Naive thymus-derived CD4-positive, alpha-beta T cell (primary cell): ENCODE results near the gene SQOR. TPM values are rescaled to one million over a fixed set of nuclear protein-coding genes. Genes with fewer than 3 reads are reported as not detected.

Experiments used
- ATAC-seq: fragments of 150-1000 bp; cut with Tn5 transposase; 2 replicates; pipeline ENCODE4 v1.10.0; 2021; ENCODE audit warnings: mild to moderate bottlenecking, moderate library complexity
- CTCF ChIA-PET: fragments of 350-600 bp; sonication (Branson Sonifier 250); formaldehyde crosslinking; loops from one replicate; lab custom pipeline; 2021; ENCODE audit warnings: antibody characterized with exemption; lab: Charles Lee
- POLR2A ChIA-PET: fragments of 350-600 bp; sonication (Branson Sonifier 250); formaldehyde crosslinking; loops from one replicate; lab custom pipeline; 2021; ENCODE audit warnings: antibody characterized with exemption, inconsistent platforms; lab: Charles Lee
- DNase-seq, 9 donors: peaks; one replicate each; pipeline versions ENCODE4 v3.0.0 to v3.0.0-alpha.2; 2020 to 2022; ENCODE audit warnings: mixed read lengths in 1 of 9
- H3K27ac ChIP-seq: one replicate; pipeline ENCODE4 v1.7.0; 2013; ENCODE audit warnings: mild to moderate bottlenecking, low read depth, low read length, moderate library complexity
- H3K27me3 ChIP-seq, 2 donors: one replicate each; pipeline ENCODE4 v1.7.0; 2013; ENCODE audit warnings: low read length in 2 of 2, mild to moderate bottlenecking in 2 of 2, moderate library complexity in 2 of 2; ENCODE audit not compliant: control insufficient read depth in 2 of 2, insufficient read depth in 2 of 2
- H3K36me3 ChIP-seq, 3 experiments: 1 replicate in 2 of 3; 2 replicates in 1 of 3; pipeline ENCODE4 v1.7.0; 2013; ENCODE audit warnings: low read length in 3 of 3, mild to moderate bottlenecking in 3 of 3, moderate library complexity in 1 of 3; ENCODE audit not compliant: insufficient read depth in 3 of 3, control insufficient read depth in 2 of 3
- H3K4me1 ChIP-seq, 2 donors: one replicate each; pipeline ENCODE4 v1.7.0; 2013; ENCODE audit warnings: low read length in 2 of 2, mild to moderate bottlenecking in 2 of 2, moderate library complexity in 1 of 2; ENCODE audit not compliant: control insufficient read depth in 2 of 2, insufficient read depth in 2 of 2
- H3K4me3 ChIP-seq: 2 replicates; pipeline ENCODE4 v1.7.0; 2013; ENCODE audit warnings: mild to moderate bottlenecking, low read length
- H3K9me3 ChIP-seq, 3 experiments: 1 replicate in 2 of 3; 2 replicates in 1 of 3; pipeline ENCODE4 v1.7.0; 2013; ENCODE audit warnings: low read length in 3 of 3; ENCODE audit not compliant: control insufficient read depth in 2 of 3
- H3K27ac Mint-ChIP-seq, 9 donors: one replicate each; pipeline ENCODE4 v1.8.0; 2020 to 2022; ENCODE audit warnings: mixed read lengths in 9 of 9, mild to moderate bottlenecking in 8 of 9, moderate library complexity in 5 of 9, inconsistent platforms in 2 of 9
- H3K27me3 Mint-ChIP-seq, 5 donors: one replicate each; pipeline ENCODE4 v1.8.0; 2021 to 2022; ENCODE audit warnings: mixed read lengths in 5 of 5, mild to moderate bottlenecking in 1 of 5
- H3K36me3 Mint-ChIP-seq, 5 donors: one replicate each; pipeline ENCODE4 v1.8.0; 2020 to 2022; ENCODE audit warnings: mixed read lengths in 5 of 5, mild to moderate bottlenecking in 3 of 5, inconsistent platforms in 1 of 5
- H3K4me1 Mint-ChIP-seq, 7 donors: one replicate each; pipeline ENCODE4 v1.8.0; 2020 to 2022; ENCODE audit warnings: mixed read lengths in 7 of 7, mild to moderate bottlenecking in 3 of 7, inconsistent platforms in 1 of 7
- H3K4me3 Mint-ChIP-seq, 10 donors: one replicate each; pipeline ENCODE4 v1.8.0; 2020 to 2022; ENCODE audit warnings: mild to moderate bottlenecking in 10 of 10, mixed read lengths in 10 of 10, moderate library complexity in 6 of 10, inconsistent platforms in 2 of 10
- H3K9me3 Mint-ChIP-seq, 11 donors: one replicate each; pipeline ENCODE4 v1.8.0; 2020 to 2022; ENCODE audit warnings: mixed read lengths in 11 of 11, mild to moderate bottlenecking in 4 of 11, inconsistent platforms in 1 of 11, moderate library complexity in 1 of 11
- intact Hi-C, 2 donors: fragments of 100-400 bp; cut with micrococcal nuclease; formaldehyde crosslinking; loops; one replicate each; pipeline ENCODE4 v1.15.1; 2023
- polyA plus RNA-seq, 2 donors: library from polyadenylated mRNA; unstranded; fragments of 300-500 nt; fragmentation: Illumina TruSeq; gene quantifications; one replicate each; pipeline ENCODE4 v1.2.3, GENCODE V29; 2021
- total RNA-seq, 6 experiments: library from RNA in 5 of 6; stranded (reverse) in 5 of 6; gene quantifications; 1 replicate in 5 of 6; 2 replicates in 1 of 6; pipeline ENCODE4 v1.2.3 and lab custom pipeline; 2021 to 2026

Gene SQOR
- total and polyA plus RNA-seq, 7 experiments from 2014 or later = 20.6 to 115 (median 45.1) TPM

- POLR2A ChIA-PET = interaction anchor here (0.6 to 1.5 kb wide), 6 partner anchors 9 to 437 kb away, joined by 3 to 19 read pairs (median 4); partner anchors contain the start of gene BLOC1S6
- ATAC-seq = no peak
These were observed 2.3 kb downstream of the SQOR start for GRCh38 chr15:45637141-45637540.

GRCh38 chr15:45637552-45638033 lies 2.8 kb downstream of the SQOR start:
- POLR2A ChIA-PET = interaction anchor here (0.9 to 1.5 kb wide), 5 partner anchors 9 to 438 kb away, joined by 3 to 19 read pairs (median 5); partner anchors contain the start of gene BLOC1S6
- peak in 8 of 9 donors; percentile 42 to 81 (median 76) for DNase-seq
- H3K36me3 ChIP-seq = peaks cover 0 to 7% (median 0%) of the 10 kb centered on the region in 3 experiments
- no peaks in the 10 kb centered on the region for H3K27me3 ChIP-seq
- peak; percentile 75 for ATAC-seq
- H3K27ac Mint-ChIP-seq = peak overlapping the region; percentile 80 to 96 (median 92)
- H3K27ac ChIP-seq = peak overlapping the region; percentile 44
- H3K9me3 ChIP-seq = no peaks in the 10 kb centered on the region
- no peaks in the 10 kb centered on the region for H3K27me3 Mint-ChIP-seq
- H3K4me3 ChIP-seq = peak overlapping the region; percentile 41
- peak overlapping the region; percentile 83 to 98 (median 88) for H3K4me3 Mint-ChIP-seq
- peaks cover 0 to 3% (median 0%) of the 10 kb centered on the region in 11 donors for H3K9me3 Mint-ChIP-seq
- intact Hi-C loops = loop anchor here (1.0 to 10.0 kb wide), 4 partner anchors 50 to 1353 kb away; partner anchors contain the start of genes BLOC1S6 (in 1 of the 2), GOLM2 (in 1 of the 2) and SLC30A4 (in 1 of the 2)
- peaks cover 24 to 27% of the 10 kb centered on the region in 2 donors for H3K4me1 ChIP-seq
- H3K36me3 Mint-ChIP-seq = peaks cover 2 to 50% (median 17%) of the 10 kb centered on the region in 5 donors
- CTCF ChIA-PET = no interaction called here
- H3K4me1 Mint-ChIP-seq = peaks cover 45 to 71% (median 63%) of the 10 kb centered on the region in 7 donors

More at GRCh38 chr15:45637141-45637540, 2.3 kb downstream of the SQOR start:
- Histone ChIP-seq H3K36me3 (peaks cover 0 to 7% (median 0%) of the 10 kb centered on the region in 3 experiments), H3K4me3 (peak overlapping the region; percentile 41), H3K9me3 (no peaks in the 10 kb centered on the region), H3K27ac (peak overlapping the region; percentile 44), H3K27me3 (no peaks in the 10 kb centered on the region), H3K4me1 (peaks cover 24 to 27% of the 10 kb centered on the region in 2 donors)
- peak overlapping the region; percentile 80 to 96 (median 92) for H3K27ac Mint-ChIP-seq
- H3K4me3 Mint-ChIP-seq = peak overlapping the region; percentile 83 to 98 (median 88)
- peaks cover 46 to 67% (median 59%) of the 10 kb centered on the region in 7 donors for H3K4me1 Mint-ChIP-seq
- CTCF ChIA-PET = no interaction called here
- peaks cover 0 to 3% (median 0%) of the 10 kb centered on the region in 11 donors for H3K9me3 Mint-ChIP-seq
- intact Hi-C loops = loop anchor here (1.0 to 10.0 kb wide), 4 partner anchors 50 to 1352 kb away; partner anchors contain the start of genes BLOC1S6 (in 1 of the 2), GOLM2 (in 1 of the 2) and SLC30A4 (in 1 of the 2)
- H3K27me3 Mint-ChIP-seq = no peaks in the 10 kb centered on the region
- H3K36me3 Mint-ChIP-seq = peaks cover 0 to 48% (median 14%) of the 10 kb centered on the region in 5 donors
- no peak for DNase-seq

- intact Hi-C loops = no loop called here
- Histone ChIP-seq H3K9me3 (no peaks in the 10 kb centered on the region), H3K4me3 (no peak overlapping the region), H3K27me3 (no peaks in the 10 kb centered on the region), H3K36me3 (no peaks in the 10 kb centered on the region), H3K27ac (no peak overlapping the region), H3K4me1 (peaks cover 23 to 27% of the 10 kb centered on the region in 2 donors)
- CTCF ChIA-PET = no interaction called here
- POLR2A ChIA-PET = no interaction called here
- Mint-ChIP-seq H3K27ac (no peak overlapping the region), H3K4me3 (no peak overlapping the region), H3K36me3 (peaks cover 4 to 50% (median 24%) of the 10 kb centered on the region in 5 donors), H3K27me3 (no peaks in the 10 kb centered on the region), H3K4me1 (peaks cover 59 to 92% (median 78%) of the 10 kb centered on the region in 7 donors), H3K9me3 (peaks cover 0 to 3% (median 0%) of the 10 kb centered on the region in 11 donors)
- ATAC-seq = no peak
- DNase-seq = no peak
These were observed 5.8 kb downstream of the SQOR start for GRCh38 chr15:45640616-45641015.

GRCh38 chr15:45641374-45641781 lies 6.5 kb downstream of the SQOR start:
- Mint-ChIP-seq H3K27ac (no peak overlapping the region), H3K27me3 (no peaks in the 10 kb centered on the region), H3K4me3 (no peak overlapping the region), H3K36me3 (peaks cover 4 to 49% (median 25%) of the 10 kb centered on the region in 5 donors), H3K4me1 (peaks cover 59 to 95% (median 81%) of the 10 kb centered on the region in 7 donors), H3K9me3 (peaks cover 0 to 3% (median 0%) of the 10 kb centered on the region in 11 donors)
- Histone ChIP-seq H3K27ac (no peak overlapping the region), H3K9me3 (no peaks in the 10 kb centered on the region), H3K27me3 (no peaks in the 10 kb centered on the region), H3K4me1 (peaks cover 23% of the 10 kb centered on the region in 2 donors), H3K36me3 (no peaks in the 10 kb centered on the region), H3K4me3 (no peak overlapping the region)
- ChIA-PET CTCF (no interaction called here), POLR2A (no interaction called here)
- ATAC-seq = peak; percentile 50
- no peak for DNase-seq
- intact Hi-C loops = no loop called here

- Mint-ChIP-seq H3K4me1 (peaks cover 58 to 91% (median 79%) of the 10 kb centered on the region in 7 donors), H3K4me3 (peak overlapping the region in 1 of 10 donors; percentile 46), H3K27me3 (no peaks in the 10 kb centered on the region), H3K27ac (peak overlapping the region in 4 of 9 donors; percentile 4 to 63 (median 10)), H3K36me3 (peaks cover 4 to 44% (median 27%) of the 10 kb centered on the region in 5 donors), H3K9me3 (peaks cover 0 to 3% (median 0%) of the 10 kb centered on the region in 11 donors)
- Histone ChIP-seq H3K4me3 (no peak overlapping the region), H3K27me3 (no peaks in the 10 kb centered on the region), H3K27ac (no peak overlapping the region), H3K4me1 (peaks cover 14 to 16% of the 10 kb centered on the region in 2 donors), H3K36me3 (no peaks in the 10 kb centered on the region), H3K9me3 (no peaks in the 10 kb centered on the region)
- POLR2A ChIA-PET = no interaction called here
- CTCF ChIA-PET = interaction anchor here (0.6 kb wide), 1 partner anchor 62 kb away, joined by 3 read pairs; no protein-coding TSS in a partner anchor
- DNase-seq = no peak
- no peak for ATAC-seq
- intact Hi-C loops = no loop called here
These were observed 7.4 kb downstream of the SQOR start for GRCh38 chr15:45641999-45642932.

- peak overlapping the region in 1 of 9 donors; percentile 26 for H3K27ac Mint-ChIP-seq
- no peak for DNase-seq
- peaks cover 0 to 2% (median 0%) of the 10 kb centered on the region in 11 donors for H3K9me3 Mint-ChIP-seq
- no peaks in the 10 kb centered on the region for H3K27me3 Mint-ChIP-seq
- H3K36me3 ChIP-seq = no peaks in the 10 kb centered on the region
- peaks cover 8 to 10% of the 10 kb centered on the region in 2 donors for H3K4me1 ChIP-seq
- CTCF ChIA-PET = interaction anchor here (1.0 kb wide), 1 partner anchor 187 kb away, joined by 3 read pairs; no protein-coding TSS in a partner anchor
- no peaks in the 10 kb centered on the region for H3K9me3 ChIP-seq
- H3K27ac ChIP-seq = no peak overlapping the region
- H3K27me3 ChIP-seq = no peaks in the 10 kb centered on the region
- H3K4me3 ChIP-seq = no peak overlapping the region
- peak overlapping the region in 3 of 10 donors; percentile 4 to 30 (median 21) for H3K4me3 Mint-ChIP-seq
- peaks cover 4 to 27% (median 22%) of the 10 kb centered on the region in 5 donors for H3K36me3 Mint-ChIP-seq
- POLR2A ChIA-PET = no interaction called here
- intact Hi-C loops = no loop called here
- no peak for ATAC-seq
- H3K4me1 Mint-ChIP-seq = peaks cover 48 to 79% (median 67%) of the 10 kb centered on the region in 7 donors
These were observed 9.6 kb downstream of the SQOR start for GRCh38 chr15:45644437-45644836.
